HEK293T (cell line): ENCODE data around the gene UGGT2.

Experiments used
- ARNT ChIP-seq: fragments of 450-650 bp; IDR thresholded peaks from 2 replicates; pipeline ENCODE4 v1.6.1; 2017; ENCODE audit warnings: mild to moderate bottlenecking
- BHLHE40 ChIP-seq: fragments of 450-650 bp; IDR thresholded peaks from 2 replicates; pipeline ENCODE4 v1.6.1; 2016; ENCODE audit warnings: mild to moderate bottlenecking, moderate library complexity, borderline replicate concordance
- ELF4 ChIP-seq: fragments of 450-650 bp; IDR thresholded peaks from 2 replicates; pipeline ENCODE4 v1.6.1; 2017; ENCODE audit warnings: antibody characterized with exemption
- FOXA1 ChIP-seq: fragments of 450-650 bp; IDR thresholded peaks from 2 replicates; pipeline ENCODE4 v1.6.1; 2016; ENCODE audit warnings: mild to moderate bottlenecking
- FOXM1 ChIP-seq: fragments of 450-650 bp; IDR thresholded peaks from 2 replicates; pipeline ENCODE4 v1.6.1; 2017; ENCODE audit warnings: mild to moderate bottlenecking, borderline replicate concordance
- PKNOX1 ChIP-seq: fragments of 450-650 bp; IDR thresholded peaks from 2 replicates; pipeline ENCODE4 v1.6.1; 2016
- SP1 ChIP-seq: fragments of 450-650 bp; IDR thresholded peaks from 2 replicates; pipeline ENCODE4 v1.6.1; 2017
- TARDBP ChIP-seq: fragments of 450-650 bp; IDR thresholded peaks from 2 replicates; pipeline ENCODE4 v1.6.1; 2016
- ZNF384 ChIP-seq: fragments of 450-650 bp; IDR thresholded peaks from 2 replicates; pipeline ENCODE4 v1.6.1; 2016

GRCh38 chr13:95752677-95753076, 300.5 kb downstream of the UGGT2 start:
- no peak for TF ChIP-seq FOXM1
- no peak for TF ChIP-seq TARDBP
- TF ChIP-seq SP1: no peak
- TF ChIP-seq ARNT: no peak
- no peak for TF ChIP-seq PKNOX1
- no peak for TF ChIP-seq FOXA1
- TF ChIP-seq ZNF384: no peak
- no peak for TF ChIP-seq BHLHE40
- no peak for TF ChIP-seq ELF4
